CD4-positive, alpha-beta T cell treated with Interleukin-4 for 1 hour (primary cell): ENCODE results near the gene EYA4.

ENCODE experiments used
- DNase-seq, 2 donors: peaks; one replicate each; pipeline ENCODE4 v3.0.0-alpha.2; 2020 to 2022

Gene EYA4

GRCh38 chr6:133241086-133241900, at the start of gene EYA4:
Gene EYA4 (plus strand): TSS chr6:133241357. CDS start chr6:133274781, 33,424 bp downstream.
- DNase-seq: no peak

- no peak for DNase-seq
These were observed 47.8 kb upstream of the EYA4 start for GRCh38 chr6:133193396-133193795.

- no peak for DNase-seq
These were observed 42.4 kb upstream of the EYA4 start for GRCh38 chr6:133198725-133199124.

GRCh38 chr6:133201231-133201630, 39.9 kb upstream of the EYA4 start:
- no peak for DNase-seq

GRCh38 chr6:133202610-133203343, 38.4 kb upstream of the EYA4 start:
- DNase-seq: no peak

- no peak for DNase-seq
These were observed 37.8 kb upstream of the EYA4 start for GRCh38 chr6:133203344-133203697.

- DNase-seq: no peak
These were observed 35.9 kb upstream of the EYA4 start for GRCh38 chr6:133205304-133205703.

GRCh38 chr6:133206942-133207341, 34.2 kb upstream of the EYA4 start:
- DNase-seq: no peak

- no peak for DNase-seq
These were observed 33.4 kb upstream of the EYA4 start for GRCh38 chr6:133207754-133208153.

- no peak for DNase-seq
These were observed 32.9 kb upstream of the EYA4 start for GRCh38 chr6:133208183-133208755.

GRCh38 chr6:133214267-133214666, 26.9 kb upstream of the EYA4 start:
- no peak for DNase-seq

- no peak for DNase-seq
These were observed 22.3 kb upstream of the EYA4 start for GRCh38 chr6:133218852-133219251.

- no peak for DNase-seq
These were observed 17.6 kb upstream of the EYA4 start for GRCh38 chr6:133223452-133224029.

GRCh38 chr6:133225560-133225959, 15.6 kb upstream of the EYA4 start:
- DNase-seq: no peak

GRCh38 chr6:133227344-133227743, 13.8 kb upstream of the EYA4 start:
- DNase-seq: no peak

GRCh38 chr6:133230052-133230451, 11.1 kb upstream of the EYA4 start:
- DNase-seq: no peak

- no peak for DNase-seq
These were observed 5.9 kb upstream of the EYA4 start for GRCh38 chr6:133235221-133235620.

- DNase-seq: no peak
These were observed 4.2 kb upstream of the EYA4 start for GRCh38 chr6:133236932-133237331.

GRCh38 chr6:133240511-133241085, 559 bp upstream of the EYA4 start:
- no peak for DNase-seq

GRCh38 chr6:133241901-133242636, 912 bp downstream of the EYA4 start:
- no peak for DNase-seq

- DNase-seq: no peak
These were observed 1.8 kb downstream of the EYA4 start for GRCh38 chr6:133242637-133243585.
